IMR-90 (cell line): ENCODE measurements around the gene CEBPA. TPM values are rescaled to one million over a fixed set of nuclear protein-coding genes. Genes with fewer than 3 reads are reported as not detected.

Experiments
- ATAC-seq: fragments of 200-7000 bp; cut with Tn5 transposase; 2 replicates; pipeline ENCODE4 v1.9.1; 2020; ENCODE audit warnings: low read depth, mild to moderate bottlenecking, moderate library complexity
- BruUV-seq: library from RNA; stranded (reverse); fragments of 400-500 nt; replicated peaks from 2 replicates; lab custom pipeline; 2021; lab: Mats Ljungman, UMichigan
- CTCF ChIA-PET: fragments of 300-600 bp; formaldehyde crosslinking; extraction: SDS; loops from one replicate; lab custom pipeline; 2021; ENCODE audit warnings: antibody characterized with exemption; lab: Yijun Ruan, JAX
- POLR2A ChIA-PET: fragments of 300-600 bp; sonication (Branson Sonifier 250); formaldehyde crosslinking; loops from one replicate; lab custom pipeline; 2022; ENCODE audit warnings: antibody characterized with exemption; ENCODE audit not compliant: unreplicated experiment; lab: Charles Lee
- DNase-seq: peaks from one replicate; pipeline ENCODE4 v3.0.0; 2013
- H2AFZ ChIP-seq: replicated peaks from 2 replicates; pipeline ENCODE3; 2013; ENCODE audit warnings: low read length, mild to moderate bottlenecking; ENCODE audit not compliant: poor library complexity
- H2AK5ac ChIP-seq: 2 replicates; pipeline ENCODE4 v1.6.1; 2013; ENCODE audit warnings: low read depth, low read length, inconsistent platforms
- H2AK9ac ChIP-seq: replicated peaks from 2 replicates; pipeline ENCODE3; 2013; ENCODE audit warnings: mild to moderate bottlenecking, low read depth, low read length, moderate library complexity; ENCODE audit not compliant: poor library complexity
- H2BK120ac ChIP-seq: 2 replicates; pipeline ENCODE4 v1.6.1; 2013; ENCODE audit warnings: low read depth, low read length, inconsistent platforms
- H2BK15ac ChIP-seq: 3 replicates; pipeline ENCODE4 v1.6.1; 2013; ENCODE audit warnings: low read depth, low read length, inconsistent platforms
- H2BK20ac ChIP-seq: 2 replicates; pipeline ENCODE4 v1.6.1; 2013; ENCODE audit warnings: low read depth, mild to moderate bottlenecking, inconsistent platforms, low read length, moderate library complexity
- H2BK5ac ChIP-seq: 2 replicates; pipeline ENCODE4 v1.6.1; 2013; ENCODE audit warnings: mild to moderate bottlenecking, low read depth, low read length, inconsistent platforms; ENCODE audit not compliant: poor library complexity, severe bottlenecking
- H3K14ac ChIP-seq: replicated peaks from 2 replicates; pipeline ENCODE4 v1.6.1; 2013; ENCODE audit warnings: low read depth, low read length, inconsistent platforms
- H3K18ac ChIP-seq: 2 replicates; pipeline ENCODE4 v1.6.1; 2013; ENCODE audit warnings: low read depth, low read length, control low read depth
- H3K23ac ChIP-seq: 2 replicates; pipeline ENCODE4 v1.6.1; 2013; ENCODE audit warnings: low read depth, low read length, inconsistent platforms
- H3K27ac ChIP-seq: 2 replicates; pipeline ENCODE4 v1.5.1; 2013; ENCODE audit warnings: mild to moderate bottlenecking, control low read depth, low read length; ENCODE audit not compliant: insufficient read depth
- H3K27me3 ChIP-seq: 2 replicates; pipeline ENCODE4 v1.6.1; 2013; ENCODE audit warnings: low read length; ENCODE audit not compliant: control insufficient read depth, insufficient read depth
- H3K36me3 ChIP-seq: 2 replicates; pipeline ENCODE4 v1.6.1; 2013; ENCODE audit warnings: low read length, mixed read lengths; ENCODE audit not compliant: control insufficient read depth, insufficient read depth
- H3K4ac ChIP-seq: 2 replicates; pipeline ENCODE4 v1.6.1; 2013; ENCODE audit warnings: low read depth, low read length, inconsistent platforms
- H3K4me1 ChIP-seq: 2 replicates; pipeline ENCODE4 v1.6.1; 2013; ENCODE audit warnings: low read length, mixed read lengths; ENCODE audit not compliant: control insufficient read depth, insufficient read depth
- H3K4me2 ChIP-seq: 2 replicates; pipeline ENCODE4 v1.6.1; 2013; ENCODE audit warnings: low read depth, mild to moderate bottlenecking, control low read depth, low read length, moderate library complexity
- H3K4me3 ChIP-seq: 2 replicates; pipeline ENCODE4 v1.5.1; 2013; ENCODE audit warnings: low read depth, mild to moderate bottlenecking, control low read depth, low read length, moderate library complexity; ENCODE audit not compliant: insufficient read depth
- H3K56ac ChIP-seq: 2 replicates; pipeline ENCODE4 v1.6.1; 2013; ENCODE audit warnings: low read length, inconsistent platforms; ENCODE audit not compliant: insufficient read depth; ENCODE audit errors: extremely low read depth
- H3K79me1 ChIP-seq, 2 experiments: 2 replicates each; pipeline ENCODE4 v1.6.1; 2013; ENCODE audit warnings: low read length in 2 of 2, inconsistent platforms in 1 of 2, low read depth in 1 of 2
- H3K9ac ChIP-seq: 2 replicates; pipeline ENCODE4 v1.6.1; 2013; ENCODE audit warnings: low read depth, low read length, control low read depth
- H3K9me1 ChIP-seq: 2 replicates; pipeline ENCODE4 v1.6.1; 2013; ENCODE audit warnings: low read length, inconsistent platforms; ENCODE audit not compliant: insufficient read depth
- H3K9me3 ChIP-seq: 2 replicates; pipeline ENCODE4 v1.6.1; 2013; ENCODE audit warnings: low read length; ENCODE audit not compliant: control insufficient read depth, insufficient read depth
- H4K20me1 ChIP-seq: 2 replicates; pipeline ENCODE4 v1.6.1; 2013; ENCODE audit warnings: low read length, inconsistent platforms; ENCODE audit not compliant: insufficient read depth
- H4K5ac ChIP-seq: 2 replicates; pipeline ENCODE4 v1.6.1; 2013; ENCODE audit warnings: mild to moderate bottlenecking, low read depth, low read length, control low read depth
- H4K8ac ChIP-seq, 2 experiments: 2 replicates each; pipeline ENCODE4 v1.6.1; 2013; ENCODE audit warnings: low read depth in 2 of 2, low read length in 2 of 2, control low read depth in 1 of 2, inconsistent platforms in 1 of 2
- H4K91ac ChIP-seq: 2 replicates; pipeline ENCODE4 v1.6.1; 2013; ENCODE audit warnings: low read depth, low read length, inconsistent platforms; ENCODE audit not compliant: insufficient read depth
- BHLHE40 ChIP-seq: fragments of 150-350 bp; IDR thresholded peaks from 2 replicates; pipeline ENCODE4 v1.6.1; 2016; ENCODE audit warnings: mild to moderate bottlenecking, low read depth, low read length
- CEBPB ChIP-seq: IDR thresholded peaks from 2 replicates; pipeline ENCODE4 v1.6.1; 2012; ENCODE audit warnings: low read depth, low read length, improper control_type of control experiment
- CHD1 ChIP-seq: IDR thresholded peaks from 2 replicates; pipeline ENCODE4 v1.6.1; 2012; ENCODE audit warnings: low read depth, low read length, improper control_type of control experiment
- CTCF ChIP-seq: conservative IDR thresholded peaks from 2 replicates; pipeline ENCODE4 v1.5.1; 2012; ENCODE audit warnings: mild to moderate bottlenecking, low read depth, low read length, improper control_type of control experiment
- ELK1 ChIP-seq: fragments of 150-350 bp; IDR thresholded peaks from 2 replicates; pipeline ENCODE4 v1.6.1; 2016; ENCODE audit warnings: low read depth, mild to moderate bottlenecking, low read length, moderate library complexity, borderline replicate concordance
- MAFK ChIP-seq: IDR thresholded peaks from 2 replicates; pipeline ENCODE4 v1.6.1; 2012; ENCODE audit warnings: low read depth, low read length, improper control_type of control experiment
- NFE2L2 ChIP-seq: fragments of 150-350 bp; IDR thresholded peaks from 2 replicates; pipeline ENCODE4 v1.6.1; 2016; ENCODE audit warnings: low read depth, mild to moderate bottlenecking, low read length
- RAD21 ChIP-seq: IDR thresholded peaks from 2 replicates; pipeline ENCODE4 v1.6.1; 2012; ENCODE audit warnings: low read length, improper control_type of control experiment
- RCOR1 ChIP-seq: IDR thresholded peaks from 2 replicates; pipeline ENCODE4 v1.6.1; 2012; ENCODE audit warnings: mild to moderate bottlenecking, low read length, improper control_type of control experiment; ENCODE audit not compliant: insufficient replicate concordance
- RFX5 ChIP-seq: IDR thresholded peaks from 2 replicates; pipeline ENCODE4 v1.8.0; 2012; ENCODE audit warnings: low read depth, mild to moderate bottlenecking, low read length, moderate library complexity
- SMC3 ChIP-seq: fragments of 150-350 bp; IDR thresholded peaks from 2 replicates; pipeline ENCODE4 v1.6.1; 2016; ENCODE audit warnings: low read depth, mild to moderate bottlenecking, antibody characterized with exemption, low read length, moderate library complexity
- USF2 ChIP-seq: fragments of 150-350 bp; IDR thresholded peaks from 2 replicates; pipeline ENCODE4 v1.6.1; 2017; ENCODE audit warnings: mild to moderate bottlenecking, antibody characterized with exemption, low read length, low read depth
- WGBS, 2 experiments: methylation state at CpG; one replicate each; pipeline versions ENCODE4 v1.1.5 to v1.1.7; 2013; ENCODE audit warnings: missing lambda C conversion rate in 2 of 2; ENCODE audit not compliant: insufficient read length in 1 of 2; ENCODE audit errors: extremely low coverage in 2 of 2; 5-methylcytosine and 5-hydroxymethylcytosine counted together
- dilution Hi-C: fragments of 300-500 bp; cut with HindIII; formaldehyde crosslinking; loops from one replicate; pipeline ENCODE4 v1.14.3; 2018; ENCODE audit warnings: low sequenced_read_pairs; ENCODE audit not compliant: unreplicated experiment
- in situ Hi-C: fragments of 300-500 bp; cut with MboI; formaldehyde crosslinking; loops from 3 replicates; pipeline ENCODE4 v1.14.3; 2019; ENCODE audit warnings: low sequenced_read_pairs, inconsistent platforms, mixed read lengths
- intact Hi-C: fragments of 100-400 bp; cut with micrococcal nuclease; formaldehyde crosslinking; loops from 2 replicates; pipeline ENCODE4 v1.10.0; 2022
- polyA plus RNA-seq, 3 experiments: library from polyadenylated mRNA; depleted of rRNA; stranded (reverse); fragments of >200 nt; gene quantifications; 2 replicates each; pipeline ENCODE4 v1.2.3, GENCODE V29; 2012; ENCODE audit warnings: low replicate concordance in 1 of 3
- total RNA-seq: library from RNA; depleted of rRNA; stranded (reverse); fragments of >200 nt; gene quantifications from 2 replicates; pipeline ENCODE4 v1.2.3, GENCODE V29; 2012

CEBPA gene
- total and polyA plus RNA-seq, 2 of the 4 experiments (the other 2 are of a cell fraction), result under 0.01 to 0.09 TPM

GRCh38 chr19:33284146-33284643 lies 18.1 kb downstream of the CEBPA start:
- no peak overlapping the region for H2AK5ac ChIP-seq
- no peak overlapping the region for H4K91ac ChIP-seq
- no TSS peak for BruUV-seq
- H3K18ac ChIP-seq, result no peak overlapping the region
- 59% methylated on average over 6 of the region's 12 CpGs; no CpG with 5 or more reads in 1 of the 2 experiments for WGBS, 2 experiments
- dilution Hi-C loops, result no loop called here
- H3K23ac ChIP-seq, result no peak overlapping the region
- no peak overlapping the region for H4K5ac ChIP-seq
- ATAC-seq (no peak), DNase-seq (no peak)
- no peak overlapping the region for H4K8ac ChIP-seq
- H4K20me1 ChIP-seq, result no peaks in the 10 kb centered on the region
- TF ChIP-seq USF2, result no peak
- no peak for TF ChIP-seq SMC3
- no peak for TF ChIP-seq CHD1
- TF ChIP-seq CEBPB, result no peak
- no peak for TF ChIP-seq CTCF
- no peak for TF ChIP-seq ELK1
- no peak for TF ChIP-seq NFE2L2
- TF ChIP-seq BHLHE40, result no peak
- no peak for TF ChIP-seq RCOR1
- no peak for TF ChIP-seq MAFK
- TF ChIP-seq RFX5, result no peak
- TF ChIP-seq RAD21, result no peak
- H3K4me1 ChIP-seq, result no peaks in the 10 kb centered on the region
- no peaks in the 10 kb centered on the region for H3K9me1 ChIP-seq
- H3K27ac ChIP-seq, result no peak overlapping the region
- H3K9me3 ChIP-seq, result peaks cover 8% of the 10 kb centered on the region; the same call in 1 of the 2 replicates
- no peak overlapping the region for H3K9ac ChIP-seq
- no peak overlapping the region for H2BK15ac ChIP-seq
- H2BK20ac ChIP-seq, result no peak overlapping the region
- H3K79me1 ChIP-seq, result no peaks in the 10 kb centered on the region
- CTCF ChIA-PET, result interaction anchor here (0.7 kb wide), 1 partner anchor 18 kb away, joined by 3 read pairs; the partner anchor contains the start of gene CEBPA
- peaks cover 18% of the 10 kb centered on the region for H3K27me3 ChIP-seq
- in situ Hi-C loops, result no loop called here
- H3K56ac ChIP-seq, result no peak overlapping the region
- H2AFZ ChIP-seq, result no peak overlapping the region
- no peak overlapping the region for H3K14ac ChIP-seq
- no peak overlapping the region for H3K4me2 ChIP-seq
- H2AK9ac ChIP-seq, result no peak overlapping the region
- H3K4ac ChIP-seq, result no peak overlapping the region
- POLR2A ChIA-PET, result no interaction called here
- H3K4me3 ChIP-seq, result no peak overlapping the region
- no peak overlapping the region for H2BK5ac ChIP-seq
- H3K36me3 ChIP-seq, result no peaks in the 10 kb centered on the region
- no peak overlapping the region for H2BK120ac ChIP-seq
- intact Hi-C loops, result no loop called here
